HEK293 (cell line): ENCODE measurements around the gene OR52D1.

Experiments used
- ZBTB17 ChIP-seq: fragments of 450-650 bp; formaldehyde crosslinking; IDR thresholded peaks from 2 replicates; pipeline ENCODE4 v1.5.1; 2016; ENCODE audit warnings: missing biosample characterization, missing genetic modification characterization
- ZNF184 ChIP-seq: fragments of 450-650 bp; IDR thresholded peaks from 2 replicates; pipeline ENCODE4 v1.5.1; 2018; ENCODE audit warnings: missing biosample characterization, mild to moderate bottlenecking, missing genetic modification characterization
- ZNF501 ChIP-seq: fragments of 450-650 bp; formaldehyde crosslinking; IDR thresholded peaks from 2 replicates; pipeline ENCODE4 v1.5.1; 2016; ENCODE audit warnings: missing biosample characterization, missing genetic modification characterization
- ZNF777 ChIP-seq: fragments of 450-650 bp; formaldehyde crosslinking; IDR thresholded peaks from 2 replicates; pipeline ENCODE4 v1.5.1; 2017; ENCODE audit warnings: missing biosample characterization, missing genetic modification characterization, borderline replicate concordance
- ZNF837 ChIP-seq: fragments of 450-650 bp; formaldehyde crosslinking; IDR thresholded peaks from 2 replicates; pipeline ENCODE4 v1.5.1; 2016; ENCODE audit warnings: missing biosample characterization, missing genetic modification characterization
- TF ChIP-seq, protein P1 (sequence below): fragments of 450-650 bp; formaldehyde crosslinking; IDR thresholded peaks from 2 replicates; pipeline ENCODE4 v1.5.1; 2016; ENCODE audit warnings: missing biosample characterization, missing genetic modification characterization
- TF ChIP-seq, protein P2 (sequence below): fragments of 450-650 bp; formaldehyde crosslinking; IDR thresholded peaks from 2 replicates; pipeline ENCODE4 v1.5.1; 2016; ENCODE audit warnings: missing biosample characterization, missing genetic modification characterization
- TF ChIP-seq, protein P3 (sequence below): fragments of 450-650 bp; formaldehyde crosslinking; IDR thresholded peaks from 2 replicates; pipeline ENCODE4 v1.5.1; 2017; ENCODE audit warnings: missing biosample characterization, missing genetic modification characterization
- TF ChIP-seq, protein P4 (sequence below): fragments of 450-650 bp; formaldehyde crosslinking; IDR thresholded peaks from 2 replicates; pipeline ENCODE4 v1.5.1; 2016; ENCODE audit warnings: missing biosample characterization, missing genetic modification characterization, low read depth
- TF ChIP-seq, protein P5 (sequence below): fragments of 450-650 bp; formaldehyde crosslinking; IDR thresholded peaks from 2 replicates; pipeline ENCODE4 v1.5.1; 2016; ENCODE audit warnings: missing biosample characterization, missing genetic modification characterization

DNA sequence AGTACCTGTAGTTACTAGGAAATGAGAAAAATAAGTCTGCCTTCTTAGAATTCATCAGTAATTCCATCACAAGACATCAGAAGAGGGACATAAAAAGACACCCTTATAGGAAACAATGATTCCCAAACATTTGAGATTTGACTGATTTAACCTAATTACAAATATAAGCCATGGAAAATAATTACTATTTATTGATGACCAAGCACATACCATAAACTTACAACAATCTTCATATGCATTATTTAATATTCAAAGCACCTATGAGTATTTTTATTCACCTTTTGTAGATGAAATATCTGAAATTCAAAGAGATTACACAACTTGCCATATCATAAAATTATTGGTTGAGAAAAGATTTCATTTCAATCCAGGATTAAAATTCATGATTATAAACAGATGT lies 14.6 kb upstream of the OR52D1 start:
- TF ChIP-seq, protein P1, sequence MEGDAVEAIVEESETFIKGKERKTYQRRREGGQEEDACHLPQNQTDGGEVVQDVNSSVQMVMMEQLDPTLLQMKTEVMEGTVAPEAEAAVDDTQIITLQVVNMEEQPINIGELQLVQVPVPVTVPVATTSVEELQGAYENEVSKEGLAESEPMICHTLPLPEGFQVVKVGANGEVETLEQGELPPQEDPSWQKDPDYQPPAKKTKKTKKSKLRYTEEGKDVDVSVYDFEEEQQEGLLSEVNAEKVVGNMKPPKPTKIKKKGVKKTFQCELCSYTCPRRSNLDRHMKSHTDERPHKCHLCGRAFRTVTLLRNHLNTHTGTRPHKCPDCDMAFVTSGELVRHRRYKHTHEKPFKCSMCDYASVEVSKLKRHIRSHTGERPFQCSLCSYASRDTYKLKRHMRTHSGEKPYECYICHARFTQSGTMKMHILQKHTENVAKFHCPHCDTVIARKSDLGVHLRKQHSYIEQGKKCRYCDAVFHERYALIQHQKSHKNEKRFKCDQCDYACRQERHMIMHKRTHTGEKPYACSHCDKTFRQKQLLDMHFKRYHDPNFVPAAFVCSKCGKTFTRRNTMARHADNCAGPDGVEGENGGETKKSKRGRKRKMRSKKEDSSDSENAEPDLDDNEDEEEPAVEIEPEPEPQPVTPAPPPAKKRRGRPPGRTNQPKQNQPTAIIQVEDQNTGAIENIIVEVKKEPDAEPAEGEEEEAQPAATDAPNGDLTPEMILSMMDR = no peak
- TF ChIP-seq, protein P2, sequence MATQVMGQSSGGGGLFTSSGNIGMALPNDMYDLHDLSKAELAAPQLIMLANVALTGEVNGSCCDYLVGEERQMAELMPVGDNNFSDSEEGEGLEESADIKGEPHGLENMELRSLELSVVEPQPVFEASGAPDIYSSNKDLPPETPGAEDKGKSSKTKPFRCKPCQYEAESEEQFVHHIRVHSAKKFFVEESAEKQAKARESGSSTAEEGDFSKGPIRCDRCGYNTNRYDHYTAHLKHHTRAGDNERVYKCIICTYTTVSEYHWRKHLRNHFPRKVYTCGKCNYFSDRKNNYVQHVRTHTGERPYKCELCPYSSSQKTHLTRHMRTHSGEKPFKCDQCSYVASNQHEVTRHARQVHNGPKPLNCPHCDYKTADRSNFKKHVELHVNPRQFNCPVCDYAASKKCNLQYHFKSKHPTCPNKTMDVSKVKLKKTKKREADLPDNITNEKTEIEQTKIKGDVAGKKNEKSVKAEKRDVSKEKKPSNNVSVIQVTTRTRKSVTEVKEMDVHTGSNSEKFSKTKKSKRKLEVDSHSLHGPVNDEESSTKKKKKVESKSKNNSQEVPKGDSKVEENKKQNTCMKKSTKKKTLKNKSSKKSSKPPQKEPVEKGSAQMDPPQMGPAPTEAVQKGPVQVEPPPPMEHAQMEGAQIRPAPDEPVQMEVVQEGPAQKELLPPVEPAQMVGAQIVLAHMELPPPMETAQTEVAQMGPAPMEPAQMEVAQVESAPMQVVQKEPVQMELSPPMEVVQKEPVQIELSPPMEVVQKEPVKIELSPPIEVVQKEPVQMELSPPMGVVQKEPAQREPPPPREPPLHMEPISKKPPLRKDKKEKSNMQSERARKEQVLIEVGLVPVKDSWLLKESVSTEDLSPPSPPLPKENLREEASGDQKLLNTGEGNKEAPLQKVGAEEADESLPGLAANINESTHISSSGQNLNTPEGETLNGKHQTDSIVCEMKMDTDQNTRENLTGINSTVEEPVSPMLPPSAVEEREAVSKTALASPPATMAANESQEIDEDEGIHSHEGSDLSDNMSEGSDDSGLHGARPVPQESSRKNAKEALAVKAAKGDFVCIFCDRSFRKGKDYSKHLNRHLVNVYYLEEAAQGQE (tag by site-specific recombination) = no peak
- TF ChIP-seq, protein P3, sequence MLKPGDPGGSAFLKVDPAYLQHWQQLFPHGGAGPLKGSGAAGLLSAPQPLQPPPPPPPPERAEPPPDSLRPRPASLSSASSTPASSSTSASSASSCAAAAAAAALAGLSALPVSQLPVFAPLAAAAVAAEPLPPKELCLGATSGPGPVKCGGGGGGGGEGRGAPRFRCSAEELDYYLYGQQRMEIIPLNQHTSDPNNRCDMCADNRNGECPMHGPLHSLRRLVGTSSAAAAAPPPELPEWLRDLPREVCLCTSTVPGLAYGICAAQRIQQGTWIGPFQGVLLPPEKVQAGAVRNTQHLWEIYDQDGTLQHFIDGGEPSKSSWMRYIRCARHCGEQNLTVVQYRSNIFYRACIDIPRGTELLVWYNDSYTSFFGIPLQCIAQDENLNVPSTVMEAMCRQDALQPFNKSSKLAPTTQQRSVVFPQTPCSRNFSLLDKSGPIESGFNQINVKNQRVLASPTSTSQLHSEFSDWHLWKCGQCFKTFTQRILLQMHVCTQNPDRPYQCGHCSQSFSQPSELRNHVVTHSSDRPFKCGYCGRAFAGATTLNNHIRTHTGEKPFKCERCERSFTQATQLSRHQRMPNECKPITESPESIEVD (tag by site-specific recombination) = no peak
- TF ChIP-seq ZNF184 (tag by site-specific recombination) = no peak
- TF ChIP-seq ZBTB17 = no peak
- TF ChIP-seq ZNF777 (tag by site-specific recombination) = no peak
- no peak for TF ChIP-seq ZNF837 (tag by site-specific recombination)
- no peak for TF ChIP-seq ZNF501
- TF ChIP-seq, protein P4, sequence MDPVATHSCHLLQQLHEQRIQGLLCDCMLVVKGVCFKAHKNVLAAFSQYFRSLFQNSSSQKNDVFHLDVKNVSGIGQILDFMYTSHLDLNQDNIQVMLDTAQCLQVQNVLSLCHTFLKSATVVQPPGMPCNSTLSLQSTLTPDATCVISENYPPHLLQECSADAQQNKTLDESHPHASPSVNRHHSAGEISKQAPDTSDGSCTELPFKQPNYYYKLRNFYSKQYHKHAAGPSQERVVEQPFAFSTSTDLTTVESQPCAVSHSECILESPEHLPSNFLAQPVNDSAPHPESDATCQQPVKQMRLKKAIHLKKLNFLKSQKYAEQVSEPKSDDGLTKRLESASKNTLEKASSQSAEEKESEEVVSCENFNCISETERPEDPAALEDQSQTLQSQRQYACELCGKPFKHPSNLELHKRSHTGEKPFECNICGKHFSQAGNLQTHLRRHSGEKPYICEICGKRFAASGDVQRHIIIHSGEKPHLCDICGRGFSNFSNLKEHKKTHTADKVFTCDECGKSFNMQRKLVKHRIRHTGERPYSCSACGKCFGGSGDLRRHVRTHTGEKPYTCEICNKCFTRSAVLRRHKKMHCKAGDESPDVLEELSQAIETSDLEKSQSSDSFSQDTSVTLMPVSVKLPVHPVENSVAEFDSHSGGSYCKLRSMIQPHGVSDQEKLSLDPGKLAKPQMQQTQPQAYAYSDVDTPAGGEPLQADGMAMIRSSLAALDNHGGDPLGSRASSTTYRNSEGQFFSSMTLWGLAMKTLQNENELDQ (tag by site-specific recombination) = no peak
- TF ChIP-seq, protein P5, sequence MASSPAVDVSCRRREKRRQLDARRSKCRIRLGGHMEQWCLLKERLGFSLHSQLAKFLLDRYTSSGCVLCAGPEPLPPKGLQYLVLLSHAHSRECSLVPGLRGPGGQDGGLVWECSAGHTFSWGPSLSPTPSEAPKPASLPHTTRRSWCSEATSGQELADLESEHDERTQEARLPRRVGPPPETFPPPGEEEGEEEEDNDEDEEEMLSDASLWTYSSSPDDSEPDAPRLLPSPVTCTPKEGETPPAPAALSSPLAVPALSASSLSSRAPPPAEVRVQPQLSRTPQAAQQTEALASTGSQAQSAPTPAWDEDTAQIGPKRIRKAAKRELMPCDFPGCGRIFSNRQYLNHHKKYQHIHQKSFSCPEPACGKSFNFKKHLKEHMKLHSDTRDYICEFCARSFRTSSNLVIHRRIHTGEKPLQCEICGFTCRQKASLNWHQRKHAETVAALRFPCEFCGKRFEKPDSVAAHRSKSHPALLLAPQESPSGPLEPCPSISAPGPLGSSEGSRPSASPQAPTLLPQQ = no peak
